ENCODE results near the gene SMOC2.

- TF ChIP-seq EZH2 (IDR thresholded peaks at IDR 0.05; ENCODE audit: borderline replicate concordance, insufficient read depth, low read depth, low read length, poor library complexity, severe bottlenecking) (no peak), CTCF (IDR thresholded peaks at IDR 0.05) (no peak)
Measured at GRCh38 chr6:168438783-168439520, 2.0 kb upstream of the SMOC2 start.

Data from B cell (primary cell).